KOPT-K1 (cell line): ENCODE data around the gene CLDN10.
"Not testable (repeated sequence)": the region's sequence is repeated elsewhere in the genome, so short reads cannot be mapped to it uniquely, and the experiment has no call there.

Experiments
- H3K27ac ChIP-seq: fragments of 200-600 bp; sonication (generic); 2 replicates; pipeline ENCODE4 v1.5.1; 2016; ENCODE audit warnings: antibody characterized with exemption, mild to moderate bottlenecking, low read depth, low read length; ENCODE audit not compliant: poor library complexity, severe bottlenecking
- H3K36me3 ChIP-seq: fragments of 200-600 bp; sonication (generic); 2 replicates; pipeline ENCODE4 v1.5.1; 2017; ENCODE audit warnings: antibody characterized with exemption, mild to moderate bottlenecking, low read length, moderate library complexity; ENCODE audit not compliant: insufficient read depth
- H3K9me3 ChIP-seq: fragments of 200-600 bp; sonication (generic); 2 replicates; pipeline ENCODE4 v1.5.1; 2017; ENCODE audit warnings: antibody characterized with exemption, low read length, mild to moderate bottlenecking; ENCODE audit not compliant: insufficient read depth, poor library complexity, severe bottlenecking

CLDN10 gene, protein sequence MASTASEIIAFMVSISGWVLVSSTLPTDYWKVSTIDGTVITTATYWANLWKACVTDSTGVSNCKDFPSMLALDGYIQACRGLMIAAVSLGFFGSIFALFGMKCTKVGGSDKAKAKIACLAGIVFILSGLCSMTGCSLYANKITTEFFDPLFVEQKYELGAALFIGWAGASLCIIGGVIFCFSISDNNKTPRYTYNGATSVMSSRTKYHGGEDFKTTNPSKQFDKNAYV

DNA sequence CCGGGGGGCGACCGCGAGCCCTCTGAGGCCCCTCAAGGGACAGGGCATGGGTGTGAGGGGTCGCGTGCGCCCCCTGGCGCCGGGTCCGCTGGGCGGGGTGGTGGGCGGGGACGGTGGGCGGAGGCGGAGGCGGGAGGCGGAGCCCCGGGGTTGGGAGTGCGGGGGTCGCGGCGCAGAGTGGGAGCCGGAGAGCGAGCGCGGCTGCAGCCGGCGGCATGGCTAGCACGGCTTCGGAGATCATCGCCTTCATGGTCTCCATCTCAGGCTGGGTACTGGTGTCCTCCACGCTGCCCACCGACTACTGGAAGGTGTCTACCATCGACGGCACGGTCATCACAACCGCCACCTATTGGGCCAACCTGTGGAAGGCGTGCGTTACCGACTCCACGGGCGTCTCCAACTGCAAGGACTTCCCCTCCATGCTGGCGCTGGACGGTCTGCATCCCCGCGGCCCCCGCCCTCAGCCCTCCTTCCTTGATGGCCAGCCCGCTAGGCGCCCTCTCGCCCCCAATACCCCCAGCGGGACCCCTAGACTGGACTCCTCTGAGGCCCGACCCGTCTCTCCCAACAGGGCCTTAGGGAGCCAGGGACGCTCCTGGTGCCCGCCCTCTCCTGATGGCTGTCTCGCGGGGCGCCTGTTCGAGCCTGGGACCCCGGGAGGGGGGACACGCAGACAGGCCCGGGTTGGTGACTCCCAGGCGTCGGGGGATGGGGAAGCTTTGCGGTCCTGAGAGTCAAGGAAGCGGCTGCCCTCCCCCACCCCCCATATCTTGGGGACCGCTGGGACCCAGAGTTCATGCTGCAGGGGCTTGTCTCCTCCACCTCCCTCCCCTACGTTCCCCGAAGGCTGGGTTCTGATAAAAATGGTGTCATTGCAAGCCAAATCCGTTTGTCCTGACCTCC is at the start of gene CLDN10:
TSS of gene CLDN10 (plus strand) at position 182 of the 903 bp plus-strand sequence. CDS start at position 216, 34 bp downstream.
- Histone ChIP-seq H3K9me3 (no peaks in the 10 kb centered on the region), H3K27ac (no peak within 1 kb of the TSS), H3K36me3 (no peaks in the 10 kb centered on the region)

GRCh38 chr13:95503662-95504061 is 48.9 kb upstream of the CLDN10 start:
- Histone ChIP-seq H3K9me3 (peaks cover 9% of the 10 kb centered on the region), H3K36me3 (no peaks in the 10 kb centered on the region), H3K27ac (no peak overlapping the region)

GRCh38 chr13:95505265-95505664 is 47.3 kb upstream of the CLDN10 start:
- Histone ChIP-seq H3K36me3 (no peaks in the 10 kb centered on the region), H3K27ac (no peak overlapping the region), H3K9me3 (peaks cover 9% of the 10 kb centered on the region)

- Histone ChIP-seq H3K36me3 (no peaks in the 10 kb centered on the region), H3K27ac (no peak overlapping the region), H3K9me3 (peaks cover 9% of the 10 kb centered on the region)
Observed at GRCh38 chr13:95505986-95506385, 46.5 kb upstream of the CLDN10 start.

- Histone ChIP-seq H3K27ac (no peak overlapping the region), H3K9me3 (no peaks in the 10 kb centered on the region), H3K36me3 (no peaks in the 10 kb centered on the region)
Observed at GRCh38 chr13:95507991-95508390, 44.5 kb upstream of the CLDN10 start.

- no peaks in the 10 kb centered on the region for H3K9me3 ChIP-seq
- H3K36me3 ChIP-seq: no peaks in the 10 kb centered on the region
- no peak overlapping the region for H3K27ac ChIP-seq
Observed at GRCh38 chr13:95508996-95509395, 43.5 kb upstream of the CLDN10 start.

GRCh38 chr13:95509521-95510310 is 42.8 kb upstream of the CLDN10 start:
- no peak overlapping the region for H3K27ac ChIP-seq
- H3K36me3 ChIP-seq: no peaks in the 10 kb centered on the region
- no peaks in the 10 kb centered on the region for H3K9me3 ChIP-seq

GRCh38 chr13:95510950-95511349 is 41.6 kb upstream of the CLDN10 start:
- H3K9me3 ChIP-seq: no peaks in the 10 kb centered on the region
- H3K27ac ChIP-seq: no peak overlapping the region
- H3K36me3 ChIP-seq: no peaks in the 10 kb centered on the region

GRCh38 chr13:95512424-95512823 is 40.1 kb upstream of the CLDN10 start:
- H3K27ac ChIP-seq: no peak overlapping the region
- no peaks in the 10 kb centered on the region for H3K36me3 ChIP-seq
- no peaks in the 10 kb centered on the region for H3K9me3 ChIP-seq

- H3K27ac ChIP-seq: no peak overlapping the region
- no peaks in the 10 kb centered on the region for H3K36me3 ChIP-seq
- H3K9me3 ChIP-seq: no peaks in the 10 kb centered on the region
Observed at GRCh38 chr13:95512957-95513356, 39.6 kb upstream of the CLDN10 start.

DNA sequence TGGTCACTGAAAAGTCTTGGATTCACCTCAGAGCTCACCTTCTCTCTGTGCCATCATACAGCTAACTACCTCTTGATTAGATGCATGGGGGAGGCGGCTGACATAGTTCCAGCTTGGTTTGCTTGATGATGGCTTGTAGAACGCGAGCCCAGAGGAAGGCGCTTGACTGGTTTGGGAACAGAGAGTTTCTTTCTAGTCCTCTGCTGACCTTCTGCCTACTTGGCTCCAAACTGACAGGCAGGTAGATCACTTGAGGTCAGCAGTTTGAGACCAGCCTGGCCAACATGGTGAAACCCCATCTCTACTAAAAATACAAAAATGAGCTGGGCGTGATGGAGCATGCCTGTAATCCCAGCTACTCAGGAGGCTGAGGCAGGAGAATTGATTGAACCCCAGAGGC is 36.9 kb upstream of the CLDN10 start:
- not testable (repeated sequence) for H3K36me3 ChIP-seq, H3K27ac ChIP-seq, H3K9me3 ChIP-seq

GRCh38 chr13:95516021-95516420 is 36.5 kb upstream of the CLDN10 start:
- Histone ChIP-seq H3K36me3 (no peaks in the 10 kb centered on the region), H3K9me3 (no peaks in the 10 kb centered on the region), H3K27ac (no peak overlapping the region)

DNA sequence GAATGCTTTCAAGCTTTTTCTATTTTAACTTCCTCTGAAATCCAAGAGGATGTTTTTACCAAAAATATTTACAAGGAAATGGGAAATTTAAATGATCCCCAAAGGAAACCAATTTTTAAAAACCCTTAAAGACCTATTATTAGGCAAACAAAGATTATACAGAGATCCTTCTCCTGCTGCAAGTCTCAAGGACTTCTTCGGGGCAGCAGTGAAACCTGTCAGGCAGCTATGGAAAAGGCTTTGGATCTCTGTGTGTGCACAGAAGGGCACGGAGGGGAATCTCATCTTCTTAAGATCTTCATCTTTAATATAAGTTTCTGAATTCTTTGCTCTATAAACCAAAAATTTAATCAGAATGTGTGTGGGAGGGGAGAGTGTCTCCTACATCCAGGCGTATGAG is 36.0 kb upstream of the CLDN10 start:
- Histone ChIP-seq H3K36me3 (no peaks in the 10 kb centered on the region), H3K9me3 (no peaks in the 10 kb centered on the region), H3K27ac (no peak overlapping the region)

GRCh38 chr13:95523598-95523997 is 28.9 kb upstream of the CLDN10 start:
- Histone ChIP-seq H3K36me3 (no peaks in the 10 kb centered on the region), H3K27ac (no peak overlapping the region), H3K9me3 (no peaks in the 10 kb centered on the region)

DNA sequence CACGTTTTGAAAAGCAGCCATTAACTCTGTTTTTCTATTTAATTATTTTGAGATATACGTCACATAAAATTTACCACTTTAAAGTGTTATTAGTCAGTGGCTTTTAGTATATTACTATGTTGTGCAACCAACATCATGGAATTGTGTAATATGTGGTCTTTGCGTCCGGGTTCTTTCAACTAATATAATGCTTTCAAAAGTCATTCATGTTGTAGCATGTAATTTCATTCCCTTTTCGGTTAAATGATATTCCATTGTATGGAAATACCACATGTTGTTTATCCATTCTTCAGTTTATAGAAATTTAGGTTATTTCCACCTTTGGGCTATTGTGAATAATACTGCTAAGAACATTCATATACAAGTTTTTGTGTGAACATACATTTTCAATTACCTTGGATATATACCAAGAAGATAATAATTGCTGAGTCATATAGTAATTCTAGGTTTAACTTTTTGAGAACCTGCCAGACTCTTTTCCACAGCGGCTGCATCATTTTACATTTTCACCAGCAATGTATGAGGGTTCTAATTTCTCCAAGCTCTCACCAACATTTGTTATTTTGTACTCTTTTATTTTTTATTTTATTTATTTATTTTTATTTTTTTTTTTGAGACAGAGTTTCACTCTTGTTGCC is 28.1 kb upstream of the CLDN10 start:
- Histone ChIP-seq H3K9me3 (no peaks in the 10 kb centered on the region), H3K36me3 (no peaks in the 10 kb centered on the region), H3K27ac (no peak overlapping the region)
